Bronchial epithelial cell (primary cell): Measurements from ENCODE around the gene TNN. TPM values are rescaled to one million over a fixed set of nuclear protein-coding genes. Genes with fewer than 3 reads are reported as not detected.

ENCODE experiments used
- DNase-seq: peaks from one replicate; pipeline ENCODE4 v3.0.0-alpha.2; 2010; ENCODE audit warnings: low read depth
- FAIRE-seq: peaks from 2 replicates; lab custom pipeline; 2011; peaks lifted over from hg19 to GRCh38; lab: Jason Lieb, UNC
- H3K27me3 ChIP-seq: 2 replicates; pipeline ENCODE4 v1.5.1; 2011; ENCODE audit warnings: low read length; ENCODE audit not compliant: control insufficient read depth, insufficient read depth
- H3K36me3 ChIP-seq: 2 replicates; pipeline ENCODE4 v1.5.1; 2011; ENCODE audit warnings: low read length; ENCODE audit not compliant: control insufficient read depth, insufficient read depth
- H3K4me3 ChIP-seq: 2 replicates; pipeline ENCODE4 v1.5.1; 2011; ENCODE audit warnings: mild to moderate bottlenecking, low read depth, low read length, control low read depth
- CTCF ChIP-seq: IDR thresholded peaks from 2 replicates; pipeline ENCODE4 v1.5.1; 2011; ENCODE audit warnings: mild to moderate bottlenecking, moderate library complexity, low read length, control low read depth, inconsistent platforms; ENCODE audit not compliant: insufficient read depth, severe bottlenecking
- total RNA-seq: library from RNA; depleted of rRNA; stranded (reverse); fragments of >200 nt; gene quantifications from 2 replicates; pipeline ENCODE4 v1.2.1, GENCODE V29; 2014

The TNN gene
- total RNA-seq, 1 donor from 2014 or later = not detected

- FAIRE-seq = no peak
- no peaks in the 10 kb centered on the region for H3K27me3 ChIP-seq
Measured at GRCh38 chr1:175182201-175182746, 114.6 kb downstream of the TNN start.

GRCh38 chr1:175183586-175183985 lies 116.0 kb downstream of the TNN start:
- no peak for FAIRE-seq
- TF ChIP-seq CTCF = no peak
- Histone ChIP-seq H3K36me3 (no peaks in the 10 kb centered on the region), H3K27me3 (no peaks in the 10 kb centered on the region), H3K4me3 (no peak overlapping the region)
- DNase-seq = no peak

More at GRCh38 chr1:175182201-175182746, 114.6 kb downstream of the TNN start:
- no peak for TF ChIP-seq CTCF
- Histone ChIP-seq H3K4me3 (no peak overlapping the region), H3K36me3 (no peaks in the 10 kb centered on the region)
- DNase-seq = no peak

GRCh38 chr1:175185903-175186302 lies 118.3 kb downstream of the TNN start:
- DNase-seq = no peak
- no peak overlapping the region for H3K4me3 ChIP-seq
- no peaks in the 10 kb centered on the region for H3K36me3 ChIP-seq
- H3K27me3 ChIP-seq = no peaks in the 10 kb centered on the region
- no peak for TF ChIP-seq CTCF
- FAIRE-seq = no peak

GRCh38 chr1:175186433-175187160 lies 119.0 kb downstream of the TNN start:
- Histone ChIP-seq H3K27me3 (no peaks in the 10 kb centered on the region), H3K4me3 (no peak overlapping the region), H3K36me3 (no peaks in the 10 kb centered on the region)
- FAIRE-seq = no peak
- TF ChIP-seq CTCF = no peak
- no peak for DNase-seq

- no peaks in the 10 kb centered on the region for H3K27me3 ChIP-seq
- TF ChIP-seq CTCF = no peak
- no peak overlapping the region for H3K4me3 ChIP-seq
- FAIRE-seq = no peak
- no peak for DNase-seq
- no peaks in the 10 kb centered on the region for H3K36me3 ChIP-seq
Measured at GRCh38 chr1:175188936-175189335, 121.3 kb downstream of the TNN start.
